HEK293T (cell line): ENCODE results near the gene KL.

Experiments used
- ELF4 ChIP-seq: fragments of 450-650 bp; IDR thresholded peaks from 2 replicates; pipeline ENCODE4 v1.6.1; 2017; ENCODE audit warnings: antibody characterized with exemption
- FOXA1 ChIP-seq: fragments of 450-650 bp; IDR thresholded peaks from 2 replicates; pipeline ENCODE4 v1.6.1; 2016; ENCODE audit warnings: mild to moderate bottlenecking
- SP1 ChIP-seq: fragments of 450-650 bp; IDR thresholded peaks from 2 replicates; pipeline ENCODE4 v1.6.1; 2017
- TF ChIP-seq, protein P1 (sequence below): fragments of 450-650 bp; IDR thresholded peaks from 2 replicates; pipeline ENCODE4 v1.6.1; 2016

DNA sequence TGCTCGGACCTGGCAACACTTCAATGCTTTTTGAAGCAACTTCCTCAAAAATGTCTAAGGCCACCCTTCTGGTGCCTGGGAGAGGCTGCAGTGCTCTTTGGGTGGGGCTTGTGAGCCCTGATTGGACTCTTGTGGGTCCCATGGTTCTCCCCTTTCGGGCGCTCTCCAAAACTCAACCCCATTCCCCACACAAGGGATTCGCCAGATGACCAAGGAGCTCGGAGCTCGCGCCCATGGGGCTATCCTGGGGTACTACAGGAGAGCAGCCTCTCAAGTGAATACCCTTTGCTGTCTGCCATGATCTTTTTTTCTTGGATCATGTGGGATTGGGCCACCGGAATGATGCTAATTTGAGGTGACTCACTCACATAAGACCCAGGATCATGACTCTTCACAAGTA is 29.7 kb upstream of the KL start:
- no peak for TF ChIP-seq SP1
- no peak for TF ChIP-seq FOXA1
- TF ChIP-seq ELF4 = no peak
- TF ChIP-seq, protein P1, sequence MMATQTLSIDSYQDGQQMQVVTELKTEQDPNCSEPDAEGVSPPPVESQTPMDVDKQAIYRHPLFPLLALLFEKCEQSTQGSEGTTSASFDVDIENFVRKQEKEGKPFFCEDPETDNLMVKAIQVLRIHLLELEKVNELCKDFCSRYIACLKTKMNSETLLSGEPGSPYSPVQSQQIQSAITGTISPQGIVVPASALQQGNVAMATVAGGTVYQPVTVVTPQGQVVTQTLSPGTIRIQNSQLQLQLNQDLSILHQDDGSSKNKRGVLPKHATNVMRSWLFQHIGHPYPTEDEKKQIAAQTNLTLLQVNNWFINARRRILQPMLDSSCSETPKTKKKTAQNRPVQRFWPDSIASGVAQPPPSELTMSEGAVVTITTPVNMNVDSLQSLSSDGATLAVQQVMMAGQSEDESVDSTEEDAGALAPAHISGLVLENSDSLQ = no peak
